ENCODE results near the gene ZNF512B.
A peak's percentile ranks its signal among the peaks of the same experiment; 100 is the strongest.

The ZNF512B gene

GRCh38 chr20:64001607-64002011, 31.9 kb upstream of the ZNF512B start:
- Histone ChIP-seq H3K4me2 (ENCODE audit: low read length) (no peak overlapping the region), H3K9me3 (ENCODE audit: low read length) (no peaks in the 10 kb centered on the region), H4K20me1 (ENCODE audit: insufficient read depth, low read length) (no peaks in the 10 kb centered on the region), H3F3A (ENCODE audit: insufficient read depth, low read length) (no peaks in the 10 kb centered on the region), H2AFZ (ENCODE audit: low read length) (no peak overlapping the region), H3K4me3 (ENCODE audit: low read depth, low read length, poor library complexity, severe bottlenecking) (no peak overlapping the region), H3K36me3 (ENCODE audit: insufficient read depth, low read length) (peaks cover 68% of the 10 kb centered on the region), H3K27me3 (ENCODE audit: insufficient read depth, low read length) (no peaks in the 10 kb centered on the region), H3K79me2 (ENCODE audit: insufficient read depth, low read length) (no peaks in the 10 kb centered on the region), H3K9me2 (ENCODE audit: low read depth, low read length) (no peaks in the 10 kb centered on the region), H3K9ac (ENCODE audit: low read length) (no peak overlapping the region), H3K27ac (ENCODE audit: low read depth, low read length, poor library complexity, severe bottlenecking) (peak overlapping the region; percentile 20), H3K4me1 (ENCODE audit: insufficient read depth, low read length, severe bottlenecking) (peaks cover 11% of the 10 kb centered on the region)
- no peak for TF ChIP-seq EZH2 (IDR thresholded peaks at IDR 0.05; ENCODE audit: borderline replicate concordance, low read length)
- TF ChIP-seq, protein P1, sequence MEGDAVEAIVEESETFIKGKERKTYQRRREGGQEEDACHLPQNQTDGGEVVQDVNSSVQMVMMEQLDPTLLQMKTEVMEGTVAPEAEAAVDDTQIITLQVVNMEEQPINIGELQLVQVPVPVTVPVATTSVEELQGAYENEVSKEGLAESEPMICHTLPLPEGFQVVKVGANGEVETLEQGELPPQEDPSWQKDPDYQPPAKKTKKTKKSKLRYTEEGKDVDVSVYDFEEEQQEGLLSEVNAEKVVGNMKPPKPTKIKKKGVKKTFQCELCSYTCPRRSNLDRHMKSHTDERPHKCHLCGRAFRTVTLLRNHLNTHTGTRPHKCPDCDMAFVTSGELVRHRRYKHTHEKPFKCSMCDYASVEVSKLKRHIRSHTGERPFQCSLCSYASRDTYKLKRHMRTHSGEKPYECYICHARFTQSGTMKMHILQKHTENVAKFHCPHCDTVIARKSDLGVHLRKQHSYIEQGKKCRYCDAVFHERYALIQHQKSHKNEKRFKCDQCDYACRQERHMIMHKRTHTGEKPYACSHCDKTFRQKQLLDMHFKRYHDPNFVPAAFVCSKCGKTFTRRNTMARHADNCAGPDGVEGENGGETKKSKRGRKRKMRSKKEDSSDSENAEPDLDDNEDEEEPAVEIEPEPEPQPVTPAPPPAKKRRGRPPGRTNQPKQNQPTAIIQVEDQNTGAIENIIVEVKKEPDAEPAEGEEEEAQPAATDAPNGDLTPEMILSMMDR (IDR thresholded peaks at IDR 0.05; ENCODE audit: low read length), result no peak

GRCh38 chr20:64000906-64001305, 31.2 kb upstream of the ZNF512B start:
- Histone ChIP-seq H3K9me2 (ENCODE audit: low read depth, low read length) (no peaks in the 10 kb centered on the region), H3F3A (ENCODE audit: insufficient read depth, low read length) (no peaks in the 10 kb centered on the region), H3K9me3 (ENCODE audit: low read length) (no peaks in the 10 kb centered on the region), H4K20me1 (ENCODE audit: insufficient read depth, low read length) (no peaks in the 10 kb centered on the region), H3K4me3 (ENCODE audit: low read depth, low read length, poor library complexity, severe bottlenecking) (no peak overlapping the region), H3K27me3 (ENCODE audit: insufficient read depth, low read length) (no peaks in the 10 kb centered on the region), H3K4me1 (ENCODE audit: insufficient read depth, low read length, severe bottlenecking) (peaks cover 11% of the 10 kb centered on the region), H3K27ac (ENCODE audit: low read depth, low read length, poor library complexity, severe bottlenecking) (no peak overlapping the region), H3K36me3 (ENCODE audit: insufficient read depth, low read length) (peaks cover 71% of the 10 kb centered on the region), H2AFZ (ENCODE audit: low read length) (no peak overlapping the region), H3K79me2 (ENCODE audit: insufficient read depth, low read length) (no peaks in the 10 kb centered on the region), H3K4me2 (ENCODE audit: low read length) (no peak overlapping the region), H3K9ac (ENCODE audit: low read length) (no peak overlapping the region)
- TF ChIP-seq EZH2 (IDR thresholded peaks at IDR 0.05; ENCODE audit: borderline replicate concordance, low read length), result no peak
- TF ChIP-seq, protein P1 (IDR thresholded peaks at IDR 0.05; ENCODE audit: low read length), result no peak

DNA sequence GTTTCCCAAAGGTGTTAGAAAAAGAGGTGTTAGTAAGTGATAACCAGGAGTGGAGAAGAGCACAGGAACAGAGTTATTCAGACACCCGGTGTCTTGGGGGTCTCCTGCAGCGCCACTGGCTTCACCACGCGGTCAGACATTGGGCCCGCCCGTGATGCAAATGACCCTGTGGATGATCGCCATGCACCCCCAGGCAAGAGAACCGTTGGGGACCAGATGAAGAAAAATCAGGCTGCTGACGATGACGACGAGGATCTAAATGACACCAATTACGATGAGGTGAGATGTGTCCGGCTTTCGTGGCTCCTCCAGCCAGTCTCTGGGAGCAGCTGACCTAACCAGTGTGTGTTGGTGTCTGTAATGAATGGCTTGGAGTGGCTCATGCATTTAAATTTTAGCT, 13.2 kb upstream of the ZNF512B start:
- peaks cover 34% of the 10 kb centered on the region for H3K4me1 ChIP-seq (ENCODE audit: insufficient read depth, low read length, severe bottlenecking)
- no peaks in the 10 kb centered on the region for H3K9me2 ChIP-seq (ENCODE audit: low read depth, low read length)
- no peaks in the 10 kb centered on the region for H4K20me1 ChIP-seq (ENCODE audit: insufficient read depth, low read length)
- H3K27me3 ChIP-seq (ENCODE audit: insufficient read depth, low read length), result no peaks in the 10 kb centered on the region
- H3K36me3 ChIP-seq (ENCODE audit: insufficient read depth, low read length), result peaks cover 46% of the 10 kb centered on the region
- H2AFZ ChIP-seq (ENCODE audit: low read length), result no peak overlapping the region
- TF ChIP-seq, protein P1 (IDR thresholded peaks at IDR 0.05; ENCODE audit: low read length), result no peak
- no peak for TF ChIP-seq EZH2 (IDR thresholded peaks at IDR 0.05; ENCODE audit: borderline replicate concordance, low read length)
- no peak overlapping the region for H3K27ac ChIP-seq (ENCODE audit: low read depth, low read length, poor library complexity, severe bottlenecking)
- no peaks in the 10 kb centered on the region for H3K9me3 ChIP-seq (ENCODE audit: low read length)
- H3K9ac ChIP-seq (ENCODE audit: low read length), result no peak overlapping the region
- peaks cover 4% of the 10 kb centered on the region; the same call in 1 of the 2 replicates for H3F3A ChIP-seq (ENCODE audit: insufficient read depth, low read length)
- H3K4me3 ChIP-seq (ENCODE audit: low read depth, low read length, poor library complexity, severe bottlenecking), result no peak overlapping the region
- peaks cover 6% of the 10 kb centered on the region; the same call in 1 of the 2 replicates for H3K79me2 ChIP-seq (ENCODE audit: insufficient read depth, low read length)
- H3K4me2 ChIP-seq (ENCODE audit: low read length), result no peak overlapping the region

All from OCI-LY1 (cell line).